GM12801 (cell line): ENCODE data around the gene YPEL4.

Experiments
- TF ChIP-seq, protein P1 (sequence below): IDR thresholded peaks from one replicate; pipeline ENCODE4 v1.5.1; 2011; ENCODE audit warnings: control low read depth; ENCODE audit not compliant: insufficient read length; ENCODE audit errors: extremely low read depth

YPEL4 gene

GRCh38 chr11:57657194-57658022, 7.7 kb upstream of the YPEL4 start, which contains the start of gene CLP1:
CLP1 (plus strand) TSS chr11:57657762; CDS start chr11:57659477, 1,715 bp downstream.
- TF ChIP-seq, protein P1, sequence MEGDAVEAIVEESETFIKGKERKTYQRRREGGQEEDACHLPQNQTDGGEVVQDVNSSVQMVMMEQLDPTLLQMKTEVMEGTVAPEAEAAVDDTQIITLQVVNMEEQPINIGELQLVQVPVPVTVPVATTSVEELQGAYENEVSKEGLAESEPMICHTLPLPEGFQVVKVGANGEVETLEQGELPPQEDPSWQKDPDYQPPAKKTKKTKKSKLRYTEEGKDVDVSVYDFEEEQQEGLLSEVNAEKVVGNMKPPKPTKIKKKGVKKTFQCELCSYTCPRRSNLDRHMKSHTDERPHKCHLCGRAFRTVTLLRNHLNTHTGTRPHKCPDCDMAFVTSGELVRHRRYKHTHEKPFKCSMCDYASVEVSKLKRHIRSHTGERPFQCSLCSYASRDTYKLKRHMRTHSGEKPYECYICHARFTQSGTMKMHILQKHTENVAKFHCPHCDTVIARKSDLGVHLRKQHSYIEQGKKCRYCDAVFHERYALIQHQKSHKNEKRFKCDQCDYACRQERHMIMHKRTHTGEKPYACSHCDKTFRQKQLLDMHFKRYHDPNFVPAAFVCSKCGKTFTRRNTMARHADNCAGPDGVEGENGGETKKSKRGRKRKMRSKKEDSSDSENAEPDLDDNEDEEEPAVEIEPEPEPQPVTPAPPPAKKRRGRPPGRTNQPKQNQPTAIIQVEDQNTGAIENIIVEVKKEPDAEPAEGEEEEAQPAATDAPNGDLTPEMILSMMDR, result no peak

GRCh38 chr11:57656885-57657193, 7.1 kb upstream of the YPEL4 start:
- TF ChIP-seq, protein P1, result no peak

GRCh38 chr11:57653163-57653562, 3.5 kb upstream of the YPEL4 start:
- TF ChIP-seq, protein P1, result no peak

GRCh38 chr11:57652662-57653061, 3.0 kb upstream of the YPEL4 start:
- TF ChIP-seq, protein P1, result no peak

GRCh38 chr11:57651408-57651807, 1.7 kb upstream of the YPEL4 start:
- TF ChIP-seq, protein P1, result no peak

- TF ChIP-seq, protein P1, result no peak
Measured at GRCh38 chr11:57650739-57651090, 1.0 kb upstream of the YPEL4 start.

- TF ChIP-seq, protein P1, result no peak
Measured at GRCh38 chr11:57648801-57649735, 644 bp downstream of the YPEL4 start.
